ENCODE measurements around the gene BSND. TPM values are rescaled to one million over a fixed set of nuclear protein-coding genes. Genes with fewer than 3 reads are reported as not detected.

Gene BSND
- total and polyA plus RNA-seq, 2 experiments from 2014 or later, result not detected

- DNase-seq (ENCODE audit: low read depth in 1 of 2, low spot score in 1 of 2), result no peak
- Histone ChIP-seq H3K36me3 (no peaks in the 10 kb centered on the region), H3K27me3 (no peaks in the 10 kb centered on the region), H3K9me3 (ENCODE audit: low read depth) (no peaks in the 10 kb centered on the region), H3K4me1 (ENCODE audit: low read depth) (no peaks in the 10 kb centered on the region), H3K4me3 (no peak overlapping the region), H3K27ac (no peak overlapping the region)
- no peak for TF ChIP-seq CTCF (IDR thresholded peaks at IDR 0.05; ENCODE audit: low read depth, low read length)
Observed at GRCh38 chr1:55056632-55056992, 57.9 kb downstream of the BSND start.

- H3K36me3 ChIP-seq, result no peaks in the 10 kb centered on the region
- no peak for DNase-seq (ENCODE audit: low read depth in 1 of 2, low spot score in 1 of 2)
Observed at GRCh38 chr1:55057270-55057955, 58.7 kb downstream of the BSND start.

GRCh38 chr1:55057956-55058298 is 59.2 kb downstream of the BSND start:
- no peak for TF ChIP-seq CTCF (IDR thresholded peaks at IDR 0.05; ENCODE audit: low read depth, low read length)
- no peak for DNase-seq (ENCODE audit: low read depth in 1 of 2, low spot score in 1 of 2)
- no peaks in the 10 kb centered on the region for H3K27me3 ChIP-seq
- no peak overlapping the region for H3K4me3 ChIP-seq
- H3K4me1 ChIP-seq (ENCODE audit: low read depth), result no peaks in the 10 kb centered on the region
- H3K27ac ChIP-seq, result no peak overlapping the region
- H3K9me3 ChIP-seq (ENCODE audit: low read depth), result no peaks in the 10 kb centered on the region
- no peaks in the 10 kb centered on the region for H3K36me3 ChIP-seq

More at GRCh38 chr1:55057270-55057955, 58.7 kb downstream of the BSND start:
- Histone ChIP-seq H3K4me1 (ENCODE audit: low read depth) (no peaks in the 10 kb centered on the region), H3K9me3 (ENCODE audit: low read depth) (no peaks in the 10 kb centered on the region), H3K4me3 (no peak overlapping the region), H3K27ac (no peak overlapping the region), H3K27me3 (no peaks in the 10 kb centered on the region)
- no peak for TF ChIP-seq CTCF (IDR thresholded peaks at IDR 0.05; ENCODE audit: low read depth, low read length)

GRCh38 chr1:55059302-55060132 is 60.8 kb downstream of the BSND start:
- no peaks in the 10 kb centered on the region for H3K4me1 ChIP-seq (ENCODE audit: low read depth)
- DNase-seq (ENCODE audit: low read depth in 1 of 2, low spot score in 1 of 2), result no peak
- no peak overlapping the region for H3K4me3 ChIP-seq
- TF ChIP-seq CTCF (IDR thresholded peaks at IDR 0.05; ENCODE audit: low read depth, low read length), result no peak
- no peaks in the 10 kb centered on the region for H3K27me3 ChIP-seq
- H3K27ac ChIP-seq, result no peak overlapping the region
- H3K36me3 ChIP-seq, result no peaks in the 10 kb centered on the region
- H3K9me3 ChIP-seq (ENCODE audit: low read depth), result no peaks in the 10 kb centered on the region

- no peak for DNase-seq (ENCODE audit: low read depth in 1 of 2, low spot score in 1 of 2)
- H3K27ac ChIP-seq, result no peak overlapping the region
- H3K9me3 ChIP-seq (ENCODE audit: low read depth), result no peaks in the 10 kb centered on the region
- no peaks in the 10 kb centered on the region for H3K27me3 ChIP-seq
- TF ChIP-seq CTCF (IDR thresholded peaks at IDR 0.05; ENCODE audit: low read depth, low read length), result no peak
- no peaks in the 10 kb centered on the region for H3K36me3 ChIP-seq
- H3K4me1 ChIP-seq (ENCODE audit: low read depth), result no peaks in the 10 kb centered on the region
- no peak overlapping the region for H3K4me3 ChIP-seq
Observed at GRCh38 chr1:55060133-55060999, 61.6 kb downstream of the BSND start.
